Ovary (tissue), 9 donors: ENCODE results near the gene CC2D2A. TPM values are rescaled to one million over a fixed set of nuclear protein-coding genes. Genes with fewer than 3 reads are reported as not detected.

ENCODE experiments used
- DNase-seq, 5 donors: peaks; one replicate each; pipeline ENCODE4 v3.0.0-alpha.2; 2019 to 2020
- H3K27ac ChIP-seq, 2 donors: fragments of 200-600 bp; one replicate each; pipeline versions ENCODE4 v1.5.1 to v1.8.0; 2019 to 2022
- H3K27me3 ChIP-seq: fragments of 200-600 bp; one replicate; pipeline ENCODE4 v1.8.0; 2022
- H3K36me3 ChIP-seq: fragments of 200-600 bp; sonication (generic); one replicate; pipeline ENCODE4 v1.5.1; 2019
- H3K4me1 ChIP-seq: one replicate; pipeline ENCODE4 v1.8.1; 2013; ENCODE audit warnings: mild to moderate bottlenecking, moderate library complexity; ENCODE audit not compliant: insufficient read depth
- H3K4me3 ChIP-seq: fragments of 200-600 bp; sonication (generic); one replicate; pipeline ENCODE4 v1.5.1; 2017
- H3K9me3 ChIP-seq, 2 donors: fragments of 200-600 bp in 1 of 2; sonication (generic) in 1 of 2; one replicate each; pipeline versions ENCODE4 v1.5.1 to v1.8.1; 2013 to 2019; ENCODE audit warnings: mild to moderate bottlenecking in 1 of 2, moderate library complexity in 1 of 2
- EP300 ChIP-seq: sonication (generic); formaldehyde crosslinking; IDR thresholded peaks from one replicate; pipeline ENCODE4 v1.6.1; 2017; ENCODE audit warnings: antibody characterized with exemption
- POLR2A ChIP-seq: fragments of 450-650 bp; IDR thresholded peaks from one replicate; pipeline ENCODE4 v1.6.1; 2017; ENCODE audit warnings: antibody characterized with exemption, mild to moderate bottlenecking, moderate library complexity
- WGBS, 3 donors: extraction: QIAGEN DNeasy Blood & Tissue Kit in 1 of 3; methylation state at CpG; one replicate each; pipeline versions ENCODE4 v1.1.5 to v1.1.7; 2013 to 2017; 5-methylcytosine and 5-hydroxymethylcytosine counted together
- intact Hi-C, 4 donors: fragments of 100-400 bp; cut with DNase I; formaldehyde crosslinking; loops; one replicate each; pipeline versions ENCODE4 v1.11.0 to v1.15.1; 2022 to 2023
- polyA plus RNA-seq, 2 donors: library from polyadenylated mRNA; stranded (reverse); fragments of 200-250 nt in 1 of 2; fragments of 350-450 nt in 1 of 2; fragmentation: Illumina TruSeq in 1 of 2; extraction: RNeasy Lipid Tissue Mini Kit (QIAGEN cat#74804) in 1 of 2; gene quantifications; one replicate each; pipeline ENCODE4 v1.2.3, GENCODE V29; 2013 to 2014
- total RNA-seq, 7 donors: library from RNA; depleted of rRNA in 2 of 7; stranded (reverse); fragments of >200 nt in 2 of 7; fragmentation: NEBNext Ultra II Directional in 3 of 7; extraction: Animal tissue kit (Norgen Biotek cat#: 25700) in 3 of 7; gene quantifications; one replicate each; pipeline versions ENCODE4 v1.1.0 to v1.2.4, GENCODE V29; 2016 to 2023
- TF ChIP-seq, protein P1 (sequence below), 3 donors: fragments of 450-650 bp in 2 of 3; fragments of 200-600 bp in 1 of 3; IDR thresholded peaks; one replicate each; pipeline versions ENCODE4 v1.5.1 to v1.8.0; 2016 to 2022; ENCODE audit warnings: antibody characterized with exemption in 3 of 3, mild to moderate bottlenecking in 1 of 3
- donor health status: DM: no; HTN: no; CAD: no; lungs with moderate emphysema.
- donor health status: DM: no; HTN: no; CAD: no.
- donor health status: Bipolar disorder and iron deficiency.
- donor health status: DM: yes; HTN: yes; CAD: no.
- donor health status: DM: no; HTN: no; CAD: no.
- donor health status: DM: yes; HTN: yes; CAD: no.

CC2D2A gene
- total and polyA plus RNA-seq, 9 donors, result 9.4 to 53.9 (median 17.5) TPM

- Histone ChIP-seq H3K4me3 (no peak overlapping the region), H3K27me3 (no peaks in the 10 kb centered on the region), H3K27ac (no peak overlapping the region), H3K36me3 (no peaks in the 10 kb centered on the region), H3K4me1 (peaks cover 3% of the 10 kb centered on the region), H3K9me3 (no peaks in the 10 kb centered on the region)
- intact Hi-C loops, result no loop called here
- TF ChIP-seq EP300 (no peak), POLR2A (no peak)
- TF ChIP-seq, protein P1, sequence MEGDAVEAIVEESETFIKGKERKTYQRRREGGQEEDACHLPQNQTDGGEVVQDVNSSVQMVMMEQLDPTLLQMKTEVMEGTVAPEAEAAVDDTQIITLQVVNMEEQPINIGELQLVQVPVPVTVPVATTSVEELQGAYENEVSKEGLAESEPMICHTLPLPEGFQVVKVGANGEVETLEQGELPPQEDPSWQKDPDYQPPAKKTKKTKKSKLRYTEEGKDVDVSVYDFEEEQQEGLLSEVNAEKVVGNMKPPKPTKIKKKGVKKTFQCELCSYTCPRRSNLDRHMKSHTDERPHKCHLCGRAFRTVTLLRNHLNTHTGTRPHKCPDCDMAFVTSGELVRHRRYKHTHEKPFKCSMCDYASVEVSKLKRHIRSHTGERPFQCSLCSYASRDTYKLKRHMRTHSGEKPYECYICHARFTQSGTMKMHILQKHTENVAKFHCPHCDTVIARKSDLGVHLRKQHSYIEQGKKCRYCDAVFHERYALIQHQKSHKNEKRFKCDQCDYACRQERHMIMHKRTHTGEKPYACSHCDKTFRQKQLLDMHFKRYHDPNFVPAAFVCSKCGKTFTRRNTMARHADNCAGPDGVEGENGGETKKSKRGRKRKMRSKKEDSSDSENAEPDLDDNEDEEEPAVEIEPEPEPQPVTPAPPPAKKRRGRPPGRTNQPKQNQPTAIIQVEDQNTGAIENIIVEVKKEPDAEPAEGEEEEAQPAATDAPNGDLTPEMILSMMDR (IDR thresholded peaks at IDR 0.05), result no peak
- WGBS, 3 donors, result 82 to 88% (median 83%) methylated on average over 6 of the region's 6 CpGs
- DNase-seq, result no peak
These were observed 74.0 kb downstream of the CC2D2A start for GRCh38 chr4:15543537-15544247.

GRCh38 chr4:15544248-15544729 lies 74.6 kb downstream of the CC2D2A start:
- DNase-seq, result no peak
- intact Hi-C loops, result no loop called here
- 61 to 85% (median 76%) methylated on average over 1 of the region's 1 CpG for WGBS, 3 donors
- no peaks in the 10 kb centered on the region for H3K9me3 ChIP-seq
- H3K4me3 ChIP-seq, result no peak overlapping the region
- H3K36me3 ChIP-seq, result no peaks in the 10 kb centered on the region
- peaks cover 3% of the 10 kb centered on the region for H3K4me1 ChIP-seq
- H3K27ac ChIP-seq, result no peak overlapping the region
- TF ChIP-seq, protein P1 (IDR thresholded peaks at IDR 0.05), result no peak
- TF ChIP-seq POLR2A (no peak), EP300 (no peak)
- no peaks in the 10 kb centered on the region for H3K27me3 ChIP-seq

DNA sequence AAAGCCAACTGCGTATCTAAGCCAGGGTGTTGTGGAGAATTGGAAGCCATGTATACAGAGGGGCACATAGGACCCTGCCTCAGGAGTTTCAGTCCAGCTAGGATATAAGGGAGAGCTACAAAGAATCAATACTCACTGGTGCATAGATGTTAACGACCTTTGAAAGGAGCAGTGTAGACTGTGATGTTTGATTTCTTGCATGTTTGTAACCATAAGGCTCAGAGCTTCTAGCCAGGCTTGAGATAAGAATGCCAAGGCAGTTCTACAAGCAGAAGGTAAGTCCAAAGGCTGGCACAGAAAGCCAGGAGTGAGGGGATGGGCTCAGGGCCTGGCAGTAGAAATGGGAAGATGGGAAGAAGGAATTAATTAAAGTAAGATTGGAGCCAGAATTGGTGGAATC lies 75.7 kb downstream of the CC2D2A start:
- intact Hi-C loops, result no loop called here
- Histone ChIP-seq H3K4me3 (no peak overlapping the region), H3K27ac (no peak overlapping the region), H3K36me3 (no peaks in the 10 kb centered on the region), H3K4me1 (peaks cover 3% of the 10 kb centered on the region), H3K9me3 (no peaks in the 10 kb centered on the region), H3K27me3 (no peaks in the 10 kb centered on the region)
- TF ChIP-seq, protein P1 (IDR thresholded peaks at IDR 0.05), result no peak
- no peak for DNase-seq
- 89 to 96% (median 91%) methylated on average over 2 of the region's 2 CpGs for WGBS, 3 donors

- DNase-seq, result no peak
- no peak for TF ChIP-seq EP300
- TF ChIP-seq POLR2A, result no peak
- TF ChIP-seq, protein P1 (IDR thresholded peaks at IDR 0.05), result no peak
- Histone ChIP-seq H3K27ac (no peak overlapping the region), H3K4me3 (no peak overlapping the region), H3K27me3 (no peaks in the 10 kb centered on the region), H3K9me3 (no peaks in the 10 kb centered on the region), H3K4me1 (peaks cover 3% of the 10 kb centered on the region), H3K36me3 (no peaks in the 10 kb centered on the region)
- intact Hi-C loops, result no loop called here
- 67 to 73% (median 69%) methylated on average over 3 of the region's 3 CpGs for WGBS, 3 donors
These were observed 77.7 kb downstream of the CC2D2A start for GRCh38 chr4:15547392-15547791.
